Stimulated activated CD8-positive, alpha-beta memory T cell treated with anti-CD3 and anti-CD28 coated beads, Interleukin-4, amount 100 ng/mL, for 1 hour (primary cell): ENCODE results near the gene PPP3CA.

Source experiments
- DNase-seq, 2 donors: peaks; one replicate each; pipeline ENCODE4 v3.0.0-alpha.2; 2020; ENCODE audit warnings: low read depth in 2 of 2, low spot score in 1 of 2

Gene PPP3CA

DNA sequence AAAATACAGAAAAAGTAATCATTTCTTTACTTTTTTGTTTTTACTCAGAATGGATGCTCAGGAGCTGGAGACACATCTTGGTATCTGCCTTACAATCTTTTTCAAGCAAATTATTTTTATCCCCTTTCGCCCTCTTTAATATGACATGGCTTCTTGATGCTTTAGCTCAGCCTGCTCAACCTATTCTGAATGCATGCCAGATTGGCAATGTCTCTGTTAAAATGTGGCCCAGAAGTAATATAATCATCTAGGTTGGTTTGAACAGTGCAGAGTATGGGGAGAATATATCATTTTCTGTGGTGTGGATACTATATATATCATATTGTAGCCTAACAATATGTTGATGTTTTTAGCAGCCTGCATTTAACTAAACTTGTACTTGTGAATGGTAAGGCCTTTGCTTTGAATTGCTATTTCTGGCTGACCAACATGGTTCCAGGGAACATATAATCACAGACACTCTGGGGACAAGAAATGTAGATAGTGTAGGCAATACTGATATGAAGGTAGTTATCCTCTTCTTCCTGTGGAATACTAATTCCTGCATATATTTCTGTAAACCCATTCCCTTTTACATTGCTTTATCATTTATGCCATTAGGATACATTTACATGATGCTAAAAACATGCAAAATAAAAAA lies 282.7 kb downstream of the PPP3CA start:
- no peak for DNase-seq

GRCh38 chr4:101055392-101055791 lies 291.9 kb downstream of the PPP3CA start:
- DNase-seq = no peak

GRCh38 chr4:101050837-101051205 lies 296.5 kb downstream of the PPP3CA start:
- no peak for DNase-seq

- no peak for DNase-seq
These were observed 297.1 kb downstream of the PPP3CA start for GRCh38 chr4:101050088-101050836.

GRCh38 chr4:101049549-101050001 lies 297.8 kb downstream of the PPP3CA start:
- DNase-seq = no peak

DNA sequence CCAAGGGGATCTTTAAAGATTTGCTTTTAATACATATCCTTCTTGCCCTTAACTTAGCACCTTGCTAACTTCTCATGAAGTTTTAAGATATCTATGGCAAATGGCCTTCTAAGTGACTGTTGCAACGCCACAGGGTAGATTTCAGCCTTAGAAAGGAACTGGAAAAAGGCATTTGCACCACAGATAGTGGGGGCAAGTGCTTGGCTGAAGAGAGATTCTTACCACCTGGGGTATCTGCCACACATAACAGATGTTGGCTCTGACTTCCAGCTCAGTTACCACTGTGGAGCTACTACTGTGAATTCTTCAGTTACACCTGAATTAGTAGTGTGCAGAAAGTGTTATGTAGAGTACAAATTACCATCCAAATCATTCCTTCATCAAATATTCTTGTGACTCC lies 302.6 kb downstream of the PPP3CA start:
- no peak for DNase-seq

- no peak for DNase-seq
These were observed 304.5 kb downstream of the PPP3CA start for GRCh38 chr4:101042847-101043246.

GRCh38 chr4:101040776-101041175 lies 306.6 kb downstream of the PPP3CA start:
- no peak for DNase-seq

DNA sequence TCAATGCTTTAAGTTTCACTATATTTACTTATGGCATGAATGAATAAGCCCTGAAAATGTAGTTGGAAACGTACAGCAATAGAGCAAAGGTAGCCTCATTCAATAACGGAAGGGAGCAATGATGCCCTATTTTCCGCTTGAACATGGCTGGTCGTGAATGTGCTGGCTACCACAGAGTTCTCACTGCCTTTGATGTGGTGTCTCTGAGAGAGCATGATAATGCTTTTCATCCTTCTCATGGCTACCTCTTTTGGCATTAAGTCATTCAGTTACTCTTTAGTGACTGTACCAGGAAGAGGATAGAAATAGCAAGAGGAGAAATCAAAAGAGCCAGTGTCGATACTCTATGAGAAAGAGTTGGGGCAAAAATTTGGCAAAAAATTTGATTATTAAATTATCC lies 308.0 kb downstream of the PPP3CA start:
- no peak for DNase-seq

DNA sequence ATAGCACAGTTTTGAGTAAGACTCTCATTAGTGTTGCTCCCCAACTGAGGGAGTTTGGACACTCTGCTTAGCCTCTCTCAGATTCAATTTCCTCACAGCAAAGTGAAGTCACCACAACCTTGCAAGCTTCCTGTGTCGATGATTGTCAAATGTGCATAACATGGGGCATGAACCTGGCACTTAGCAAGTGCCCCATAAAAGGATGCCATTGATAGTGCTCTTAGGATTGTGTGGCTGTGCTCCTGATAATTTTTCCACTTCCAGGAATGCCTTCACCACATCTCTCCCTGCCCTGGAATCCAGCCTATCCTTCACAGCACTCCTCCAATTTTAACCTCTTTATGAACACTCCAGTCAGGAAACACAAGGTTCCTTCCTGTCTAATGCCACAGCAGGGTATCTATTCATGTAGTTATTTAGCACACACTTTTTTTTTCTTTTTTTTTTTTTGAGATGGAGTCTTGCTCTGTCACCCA lies 309.4 kb downstream of the PPP3CA start:
- no peak for DNase-seq

DNA sequence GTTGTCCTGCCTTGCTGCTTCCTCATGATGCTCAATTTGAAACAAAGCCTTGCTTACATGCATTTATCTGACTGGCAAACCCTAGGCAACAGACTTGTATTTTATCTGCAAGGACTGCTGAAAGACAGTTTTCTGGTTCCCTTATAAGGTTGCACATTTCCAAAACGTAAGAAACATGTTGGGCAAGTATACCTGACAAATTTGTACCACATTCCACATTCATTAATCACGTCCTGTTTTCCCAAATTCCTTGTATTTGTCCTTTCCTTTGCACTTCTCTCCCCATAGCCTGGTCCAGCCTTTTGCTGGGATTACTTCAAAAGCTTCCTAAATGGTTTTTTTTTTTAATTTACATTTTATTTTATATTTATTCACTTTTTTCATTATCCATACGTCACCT lies 310.1 kb downstream of the PPP3CA start:
- no peak for DNase-seq

- DNase-seq = no peak
These were observed 311.8 kb downstream of the PPP3CA start for GRCh38 chr4:101035487-101035886.

- DNase-seq = no peak
These were observed 313.3 kb downstream of the PPP3CA start for GRCh38 chr4:101033986-101034385.

DNA sequence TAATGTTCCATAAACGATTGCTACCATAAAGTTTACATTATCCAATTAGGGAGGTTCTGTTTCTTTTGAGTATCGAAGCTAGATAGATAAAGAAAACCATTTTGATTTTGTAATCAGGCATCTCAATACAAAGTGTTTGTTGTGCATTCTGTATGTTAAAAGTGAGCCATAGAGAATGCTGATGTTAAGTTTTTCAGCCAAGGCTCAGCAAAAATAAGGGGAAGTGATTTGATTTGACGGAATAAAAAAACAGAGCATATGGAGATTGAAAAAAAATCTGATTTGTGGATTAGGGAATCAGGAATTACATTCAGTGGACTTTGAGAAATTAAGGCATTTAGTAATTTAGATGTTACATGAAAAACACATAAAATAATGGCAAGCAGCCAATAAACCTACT lies 314.8 kb downstream of the PPP3CA start:
- DNase-seq = no peak

GRCh38 chr4:101031971-101032370 lies 315.4 kb downstream of the PPP3CA start:
- DNase-seq = no peak

DNA sequence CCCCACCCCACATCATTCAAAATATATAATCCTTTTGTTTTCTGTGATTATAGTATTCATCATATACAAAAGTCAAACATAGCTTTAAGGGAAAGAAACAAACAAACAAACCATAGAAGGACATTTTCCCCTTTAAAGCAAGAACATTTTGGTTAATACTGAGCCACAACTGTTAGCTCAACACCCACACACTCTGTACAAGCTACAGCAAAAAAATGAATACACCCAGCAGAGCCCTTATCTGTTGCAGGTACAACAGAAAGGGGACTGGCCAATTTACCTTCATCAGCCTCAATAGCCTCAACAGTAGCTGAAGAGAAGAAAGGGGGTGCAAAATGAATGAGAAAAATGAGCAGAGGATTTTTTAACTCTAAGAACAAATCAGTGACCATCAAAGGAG lies 318.4 kb downstream of the PPP3CA start:
- no peak for DNase-seq

DNA sequence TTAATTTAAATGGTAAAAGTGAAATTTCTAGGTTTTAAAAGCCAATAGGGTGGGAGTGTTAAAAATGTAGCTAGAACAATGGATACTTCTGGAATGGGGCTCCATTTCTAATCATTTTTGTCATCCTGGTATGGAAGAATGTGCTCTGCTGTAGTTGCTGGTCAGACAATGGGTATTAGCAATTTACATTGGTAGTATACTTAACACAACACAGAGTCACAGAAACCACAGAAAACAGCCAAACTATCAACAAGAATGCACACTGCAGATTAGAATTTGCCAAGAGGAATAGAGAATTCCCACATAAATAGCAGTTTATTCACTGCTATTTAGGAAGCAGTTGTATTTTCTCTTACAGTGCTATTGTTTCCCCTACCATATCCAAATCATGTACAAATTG lies 319.6 kb downstream of the PPP3CA start:
- no peak for DNase-seq

DNA sequence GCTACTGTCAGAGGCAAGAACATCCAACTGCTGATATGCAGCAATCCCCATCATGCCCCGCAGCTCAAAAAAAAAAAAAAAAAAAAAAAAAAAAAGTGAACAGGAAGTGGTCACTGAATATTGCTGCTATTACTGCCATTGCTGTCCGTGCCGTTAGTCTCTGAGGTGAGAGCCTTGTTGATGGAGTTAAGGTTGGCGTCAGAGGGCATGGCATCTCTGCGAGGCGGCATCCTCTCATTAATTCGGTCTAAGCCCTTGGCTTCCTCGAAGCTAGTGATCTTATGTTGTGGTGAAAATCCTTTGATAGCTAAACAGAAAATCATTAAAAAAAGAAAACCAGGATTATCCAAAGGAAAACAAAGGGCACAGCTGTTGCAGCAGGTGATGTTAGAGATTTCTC lies 321.6 kb downstream of the PPP3CA start:
- DNase-seq = no peak

GRCh38 chr4:101022151-101023024 lies 324.9 kb downstream of the PPP3CA start:
- DNase-seq = no peak

DNA sequence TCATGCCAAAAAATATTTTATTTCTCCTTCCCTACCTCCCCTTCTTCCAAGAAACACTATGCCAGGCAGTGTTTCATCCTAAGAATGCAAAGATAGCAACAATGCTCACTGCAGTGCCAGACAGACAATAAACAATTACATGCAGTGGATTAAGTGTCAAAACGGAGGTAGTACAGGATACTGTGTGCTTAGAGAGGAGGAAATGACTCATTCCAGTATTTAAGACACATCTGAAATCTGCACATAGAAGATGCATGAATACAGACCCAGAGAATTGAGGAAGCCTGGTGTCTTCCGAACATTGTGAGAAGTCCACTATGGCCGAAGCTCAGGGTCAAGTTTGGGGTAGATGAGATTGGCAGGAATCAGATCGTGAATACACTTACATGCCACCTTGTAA lies 326.4 kb downstream of the PPP3CA start:
- no peak for DNase-seq

DNA sequence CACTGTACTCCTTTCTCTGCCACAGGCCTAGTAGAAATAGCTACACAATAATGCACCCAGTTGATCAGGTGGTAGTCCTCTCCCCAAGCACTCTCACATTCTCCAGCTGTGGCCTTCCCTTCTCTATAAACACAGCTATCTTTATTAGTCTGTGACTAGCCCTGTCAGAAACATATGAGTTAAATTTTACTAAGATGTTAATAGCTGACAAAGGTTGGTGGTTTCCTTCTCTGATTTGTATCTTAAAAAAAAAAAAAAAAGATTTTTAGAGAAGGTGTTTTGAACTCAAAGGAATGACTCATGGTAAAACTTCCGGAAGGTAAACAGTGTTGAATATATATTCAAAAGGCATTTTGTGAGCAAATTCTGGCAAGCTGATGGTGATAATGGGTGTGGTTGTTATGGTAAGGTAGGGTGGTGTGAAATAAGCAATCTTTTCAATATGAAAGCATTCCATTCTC lies 327.4 kb downstream of the PPP3CA start:
- DNase-seq = no peak

DNA sequence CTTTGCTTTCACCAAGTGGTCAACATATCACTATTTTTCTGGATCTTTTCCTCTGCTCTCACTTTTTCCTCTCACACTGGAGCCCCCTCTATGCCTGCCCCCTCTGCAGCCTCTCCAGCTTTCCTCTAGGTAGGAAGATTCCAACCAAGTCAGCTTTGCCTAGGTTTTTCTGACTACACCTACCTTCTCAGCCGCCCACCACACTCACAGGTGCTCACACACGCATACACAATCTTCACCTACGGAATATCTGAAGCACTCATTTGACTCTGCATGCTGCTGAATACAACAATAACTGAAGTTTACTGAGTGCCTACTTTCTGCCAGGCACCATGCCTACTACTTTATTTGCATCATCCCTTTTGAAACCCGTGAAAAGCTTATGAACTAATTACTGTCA lies 328.0 kb downstream of the PPP3CA start:
- no peak for DNase-seq
